Activated CD4-positive, alpha-beta T cell treated with anti-CD3 and anti-CD28 coated beads, Interleukin-2, Interleukin-4, amounts not matched to agents 100 ng/mL and 50 ng/mL, durations not matched to agents 16 hours and 8 hours (primary cell): Measurements from ENCODE around the gene HSPA1L.
"Not testable (repeated sequence)": the region's sequence is repeated elsewhere in the genome, so short reads cannot be mapped to it uniquely, and the experiment has no call there.

ENCODE experiments used
- DNase-seq: peaks from one replicate; pipeline ENCODE4 v3.0.0-alpha.2; 2020; ENCODE audit warnings: low spot score

HSPA1L gene

DNA sequence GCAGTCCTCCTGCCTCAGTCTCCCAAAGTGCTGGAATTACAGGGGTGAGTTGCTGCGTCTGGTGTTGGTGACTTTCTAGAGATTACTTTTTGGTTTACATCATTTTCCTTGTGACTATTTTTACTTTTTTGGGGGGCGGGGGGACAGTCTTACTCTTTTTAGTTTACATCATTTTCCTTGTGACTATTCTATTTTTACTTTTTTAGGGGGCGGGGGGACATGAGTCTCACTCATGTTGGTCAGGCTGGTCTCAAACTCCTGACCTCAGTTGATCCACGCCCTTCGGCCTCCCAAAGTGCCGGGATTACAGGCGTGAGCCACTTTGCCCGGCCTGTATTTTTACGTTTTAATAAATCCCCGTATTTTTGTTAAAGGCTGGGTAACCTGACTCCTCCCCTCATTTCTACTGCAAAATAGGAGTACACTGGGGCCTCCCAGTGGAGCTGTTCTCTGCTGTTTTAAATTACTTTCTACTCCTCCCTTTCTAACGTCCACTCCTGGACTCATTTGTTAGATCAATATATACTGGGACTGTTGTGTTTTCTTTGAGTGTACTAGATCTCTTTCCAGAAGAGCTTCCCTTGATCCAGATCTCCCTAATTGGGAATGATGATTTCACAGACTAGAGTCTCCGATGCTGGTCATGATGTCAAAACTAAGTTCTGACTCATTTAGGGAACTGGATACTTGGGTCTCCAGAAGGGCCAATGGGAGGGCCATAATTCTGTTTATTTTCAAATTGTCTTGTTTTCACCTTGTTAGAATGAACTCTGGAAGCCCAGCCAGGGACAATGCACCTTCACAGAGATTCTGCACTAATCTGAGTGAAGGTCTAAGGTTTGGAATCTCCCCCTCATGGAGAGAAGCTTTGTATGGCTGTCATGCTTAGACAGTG, 21.6 kb upstream of the HSPA1L start:
- no peak for DNase-seq

GRCh38 chr6:31836047-31836473, 21.0 kb upstream of the HSPA1L start:
- no peak for DNase-seq

- peak; percentile 84 for DNase-seq
Measured at GRCh38 chr6:31834367-31835250, 19.5 kb upstream of the HSPA1L start.

DNA sequence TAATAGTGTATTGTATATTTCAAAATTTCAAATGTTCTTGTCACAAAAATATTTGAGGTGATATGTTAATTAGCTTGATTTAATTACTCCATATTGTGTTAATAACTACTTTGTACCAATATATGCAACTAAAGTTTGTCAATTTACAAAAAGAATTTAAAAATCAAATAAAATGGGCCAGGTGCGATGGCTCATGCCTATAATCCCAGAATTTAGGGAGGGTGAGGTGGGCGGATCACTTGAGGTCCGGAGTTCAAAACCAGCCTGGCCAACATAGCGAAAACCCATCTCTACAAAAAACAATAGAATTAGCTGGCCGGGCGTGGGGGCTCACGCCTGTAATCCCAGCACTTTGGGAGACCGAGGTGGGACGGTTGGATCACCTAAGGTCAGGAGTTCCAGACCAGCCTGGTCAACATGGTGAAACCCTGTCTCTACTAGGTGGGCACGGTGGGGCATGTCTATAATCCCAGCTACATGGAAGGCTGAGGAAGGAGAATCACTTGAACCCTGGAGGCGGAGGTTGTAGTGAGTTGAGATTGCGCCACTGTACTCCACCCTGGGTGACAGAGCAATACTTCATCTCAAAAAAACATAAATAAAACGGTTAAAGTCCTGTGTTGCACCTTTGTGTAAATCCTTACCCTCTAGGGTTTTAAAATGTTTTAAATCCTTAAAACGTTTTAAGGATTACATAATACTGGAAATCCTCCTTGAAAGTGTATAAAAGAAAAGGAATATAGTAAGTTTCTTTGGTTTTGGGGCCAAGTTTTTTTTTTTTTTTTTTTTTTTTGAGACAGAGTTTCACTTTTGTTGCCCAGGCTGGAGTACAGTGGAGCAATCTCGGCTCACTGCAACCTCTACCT, 16.5 kb upstream of the HSPA1L start:
- DNase-seq = no peak

DNA sequence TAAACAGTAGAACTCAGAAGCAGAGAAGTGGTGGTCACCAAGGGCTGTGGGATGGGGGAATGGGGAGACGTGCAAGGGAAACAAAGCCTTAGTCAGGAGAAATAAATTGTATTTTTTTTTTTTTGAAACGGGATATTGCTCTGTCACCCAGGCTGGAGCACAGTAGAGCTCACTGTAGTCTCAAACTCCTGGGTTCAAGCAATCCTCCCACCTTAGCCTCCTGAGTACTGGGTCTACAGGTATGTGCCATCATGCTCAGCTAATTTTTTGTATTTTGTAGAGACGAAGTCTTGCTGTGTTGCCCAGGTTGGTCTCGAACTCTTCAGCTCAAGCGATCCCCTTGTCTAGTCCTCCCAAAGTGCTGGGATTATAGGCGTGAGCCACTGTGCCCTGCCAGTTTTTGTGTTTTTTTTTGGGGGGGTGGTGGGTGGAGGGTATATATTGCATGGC, 15.8 kb upstream of the HSPA1L start:
- no peak for DNase-seq

DNA sequence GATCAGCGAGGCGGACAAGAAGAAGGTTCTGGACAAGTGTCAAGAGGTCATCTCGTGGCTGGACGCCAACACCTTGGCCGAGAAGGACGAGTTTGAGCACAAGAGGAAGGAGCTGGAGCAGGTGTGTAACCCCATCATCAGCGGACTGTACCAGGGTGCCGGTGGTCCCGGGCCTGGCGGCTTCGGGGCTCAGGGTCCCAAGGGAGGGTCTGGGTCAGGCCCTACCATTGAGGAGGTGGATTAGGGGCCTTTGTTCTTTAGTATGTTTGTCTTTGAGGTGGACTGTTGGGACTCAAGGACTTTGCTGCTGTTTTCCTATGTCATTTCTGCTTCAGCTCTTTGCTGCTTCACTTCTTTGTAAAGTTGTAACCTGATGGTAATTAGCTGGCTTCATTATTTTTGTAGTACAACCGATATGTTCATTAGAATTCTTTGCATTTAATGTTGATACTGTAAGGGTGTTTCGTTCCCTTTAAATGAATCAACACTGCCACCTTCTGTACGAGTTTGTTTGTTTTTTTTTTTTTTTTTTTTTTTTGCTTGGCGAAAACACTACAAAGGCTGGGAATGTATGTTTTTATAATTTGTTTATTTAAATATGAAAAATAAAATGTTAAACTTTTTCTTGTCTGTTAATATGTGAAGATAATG, 14.7 kb upstream of the HSPA1L start:
- no peak for DNase-seq

DNA sequence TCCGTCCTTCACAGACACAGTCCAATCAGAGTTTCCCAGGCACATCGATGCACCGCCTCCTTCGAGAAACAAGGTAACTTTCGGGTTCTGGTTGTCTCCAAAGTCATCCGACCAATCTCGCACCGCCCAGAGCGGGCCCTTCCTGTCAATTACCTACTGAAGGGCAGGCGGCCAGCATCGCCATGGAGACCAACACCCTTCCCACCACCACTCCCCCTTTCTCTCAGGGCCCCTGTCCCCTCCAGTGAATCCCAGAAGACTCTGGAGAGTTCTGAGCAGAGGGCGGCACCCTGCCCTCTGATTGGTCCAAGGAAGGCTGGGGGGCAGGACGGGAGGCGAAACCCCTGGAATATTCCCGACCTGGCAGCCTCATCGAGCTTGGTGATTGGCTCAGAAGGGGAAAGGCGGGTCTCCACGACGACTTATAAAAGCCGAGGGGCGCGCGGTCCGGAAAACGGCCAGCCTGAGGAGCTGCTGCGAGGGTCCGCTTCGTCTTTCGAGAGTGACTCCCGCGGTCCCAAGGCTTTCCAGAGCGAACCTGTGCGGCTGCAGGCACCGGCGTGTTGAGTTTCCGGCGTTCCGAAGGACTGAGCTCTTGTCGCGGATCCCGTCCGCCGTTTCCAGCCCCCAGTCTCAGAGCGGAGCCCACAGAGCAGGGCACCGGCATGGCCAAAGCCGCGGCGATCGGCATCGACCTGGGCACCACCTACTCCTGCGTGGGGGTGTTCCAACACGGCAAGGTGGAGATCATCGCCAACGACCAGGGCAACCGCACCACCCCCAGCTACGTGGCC, 12.4 kb upstream of the HSPA1L start, which contains the start of gene HSPA1B:
Gene HSPA1B (plus strand): TSS at position 453 of the 794 bp plus-strand sequence. CDS start 213 bp downstream, at position 666.
- peak; percentile 99 for DNase-seq

DNA sequence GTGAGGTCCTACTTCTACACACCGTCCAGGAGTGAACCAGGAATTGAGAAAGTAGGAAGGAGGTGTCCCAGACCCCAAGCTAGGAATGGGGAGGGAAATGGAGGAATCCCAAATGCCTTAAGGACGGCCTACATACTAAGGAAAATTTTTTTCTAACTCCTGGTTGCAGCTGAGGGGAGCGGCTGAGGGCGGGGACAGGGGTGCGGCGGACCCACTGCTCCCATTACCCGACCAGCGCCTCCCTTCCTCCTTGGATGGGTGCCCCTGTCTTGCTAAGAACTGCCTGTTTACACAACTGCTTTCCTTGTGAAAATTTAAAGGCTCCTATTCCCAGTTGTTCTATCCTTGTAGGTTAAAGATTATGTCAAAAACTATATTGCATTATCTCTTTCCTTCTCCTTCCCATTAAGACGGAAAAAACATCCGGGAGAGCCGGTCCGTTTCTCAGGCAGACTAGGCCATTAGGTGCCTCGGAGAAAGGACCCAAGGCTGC, 11.8 kb upstream of the HSPA1L start:
- DNase-seq = peak; percentile 61

DNA sequence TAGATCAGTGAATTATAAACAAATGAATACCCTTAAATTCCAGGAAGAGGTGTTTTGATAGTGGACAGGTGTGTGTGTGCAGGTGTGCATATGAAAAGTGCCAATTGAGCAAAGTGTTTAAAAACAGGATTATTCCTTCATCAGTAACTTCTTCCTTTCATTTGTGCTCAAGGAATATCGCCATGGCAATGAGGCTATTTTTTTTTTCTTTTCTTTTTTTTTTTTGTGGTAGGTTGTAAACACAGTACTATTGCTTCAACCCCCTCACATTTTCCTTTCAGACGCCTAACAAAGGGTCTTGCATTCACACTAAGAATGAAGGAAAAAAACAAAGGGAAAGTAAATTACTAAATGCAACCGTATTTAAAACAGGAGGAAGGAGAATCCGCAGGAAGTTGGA, 10.5 kb upstream of the HSPA1L start:
- DNase-seq = no peak

GRCh38 chr6:31823592-31824196, 8.6 kb upstream of the HSPA1L start:
- not testable (repeated sequence) for DNase-seq

DNA sequence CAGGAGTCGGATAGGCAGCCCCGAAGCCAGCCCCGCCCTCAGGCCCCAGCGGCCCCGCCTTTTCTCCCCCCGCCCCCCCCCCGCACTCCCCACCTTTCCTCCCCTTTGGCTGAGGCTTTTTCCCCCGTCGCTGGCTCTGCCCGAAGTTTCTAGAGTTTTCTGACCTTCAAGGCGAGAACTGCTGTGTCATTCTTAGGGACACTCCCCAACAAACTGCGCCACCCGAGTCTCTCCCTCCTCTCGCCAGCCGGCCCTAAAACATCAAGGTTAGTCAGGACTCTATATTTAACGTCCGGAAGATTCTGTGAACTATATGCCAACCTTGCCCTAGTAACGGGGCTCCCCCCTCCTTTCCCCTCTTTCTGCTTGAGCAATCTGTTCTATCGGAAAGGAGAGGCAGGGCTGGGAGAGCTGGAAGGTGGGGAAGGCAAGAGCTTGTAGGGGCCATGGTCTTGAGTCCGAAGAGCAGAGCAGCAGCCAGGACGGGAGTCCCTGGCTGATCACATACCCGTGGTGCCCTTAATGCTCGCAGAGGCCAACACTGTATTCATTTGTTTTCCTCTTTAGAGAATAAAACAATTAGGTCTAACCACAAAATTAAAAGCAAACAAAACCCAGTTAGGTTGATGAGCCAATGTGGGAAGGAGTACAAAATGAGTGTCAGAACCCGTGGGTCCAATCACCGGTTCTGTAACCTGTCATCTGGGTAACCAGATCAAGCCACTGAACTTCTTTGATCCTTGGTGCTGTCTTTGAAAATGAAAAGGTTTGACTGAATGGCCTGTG, 7.1 kb upstream of the HSPA1L start:
- DNase-seq = peak; percentile 78

DNA sequence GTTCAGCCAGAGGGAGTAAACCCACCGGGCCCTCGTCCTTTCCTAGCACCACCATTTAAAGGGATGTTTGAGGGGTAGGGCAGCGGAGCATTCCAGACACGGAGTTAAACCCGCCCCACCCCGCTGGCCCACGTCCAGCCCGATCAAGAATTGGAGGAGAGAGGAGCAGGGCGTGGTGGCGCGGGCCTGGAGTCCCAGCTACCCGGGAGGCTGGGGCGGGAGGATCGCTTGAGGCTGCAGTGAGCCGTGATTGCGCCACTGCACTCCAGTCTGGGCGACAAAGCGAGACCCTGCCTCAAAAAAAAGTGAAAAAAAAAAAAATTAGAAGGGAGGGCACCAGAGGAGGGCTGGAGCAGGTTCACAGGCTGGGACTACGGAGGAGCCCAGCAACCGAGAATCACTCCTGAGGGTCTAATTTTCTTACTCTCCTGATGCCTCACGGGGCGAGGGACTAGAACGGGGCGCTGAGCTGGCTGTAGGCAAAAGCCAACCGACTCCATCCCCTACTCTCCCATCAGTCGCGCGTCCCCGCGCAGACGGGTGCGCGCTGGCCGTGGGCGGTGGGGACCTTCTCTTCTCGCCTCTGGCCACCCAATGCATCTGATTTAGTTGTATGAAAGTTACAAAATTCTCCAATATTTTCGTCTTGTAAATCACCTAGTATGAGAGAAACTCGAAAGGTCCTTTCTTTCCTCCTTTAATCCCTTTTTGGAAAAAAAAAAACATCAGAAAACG, 6.4 kb upstream of the HSPA1L start:
- DNase-seq = peak; percentile 58

DNA sequence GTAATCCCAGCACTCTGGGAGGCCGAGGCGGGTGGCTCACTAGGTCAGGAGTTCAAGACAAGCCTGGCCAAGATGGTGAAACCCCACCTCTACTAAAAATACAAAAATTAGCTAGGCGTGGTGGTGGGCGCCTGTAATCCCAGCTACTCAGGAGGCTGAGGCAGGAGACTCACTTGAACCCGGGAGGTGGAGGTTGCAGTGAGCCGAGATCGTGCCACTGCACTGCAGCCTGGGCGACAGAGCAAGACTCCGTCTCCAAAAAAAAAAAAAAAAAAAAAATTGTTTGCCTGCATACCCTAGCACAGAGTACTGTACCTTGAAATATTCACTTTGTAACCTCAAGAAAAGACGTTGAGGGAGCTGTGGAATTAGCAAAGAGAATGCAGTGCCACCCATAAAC, 5.3 kb upstream of the HSPA1L start:
- not testable (repeated sequence) for DNase-seq

DNA sequence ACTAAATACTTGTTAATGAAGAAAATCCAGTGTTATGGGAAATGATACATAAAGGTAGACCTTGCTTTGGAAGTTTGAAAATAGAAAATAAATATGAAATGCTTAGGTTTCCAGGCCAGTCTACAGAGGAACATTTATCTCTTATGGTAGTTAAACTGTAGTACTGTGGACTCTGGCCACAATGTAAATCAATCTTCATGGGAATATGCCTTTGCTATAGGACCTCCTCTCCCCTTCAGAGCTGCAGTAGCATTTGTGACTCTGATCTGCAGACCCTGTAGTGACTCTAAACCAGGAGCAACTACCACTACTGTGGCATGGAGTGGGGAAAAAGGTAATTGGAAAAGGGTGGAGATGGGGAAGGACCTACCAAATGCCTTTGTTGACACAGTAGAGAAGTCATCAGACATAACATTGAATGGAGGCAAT, 4.8 kb upstream of the HSPA1L start:
- no peak for DNase-seq

- DNase-seq = not testable (repeated sequence)
Measured at GRCh38 chr6:31817929-31818511, 2.9 kb upstream of the HSPA1L start.

GRCh38 chr6:31817133-31817928, 2.2 kb upstream of the HSPA1L start:
- peak; percentile 59 for DNase-seq

GRCh38 chr6:31814677-31815024, 432 bp downstream of the HSPA1L start:
- DNase-seq = peak; percentile 87
